IPS DF 4.7 (cell line): ENCODE results near the gene RNU1-1.
"Not testable (repeated sequence)": the region's sequence is repeated elsewhere in the genome, so short reads cannot be mapped to it uniquely, and the experiment has no call there.

ENCODE experiments used
- DNase-seq: peaks from one replicate; pipeline ENCODE4 v3.0.0-alpha.2; 2013; ENCODE audit warnings: low spot score; ENCODE audit errors: extremely low read depth

The RNU1-1 gene

DNA sequence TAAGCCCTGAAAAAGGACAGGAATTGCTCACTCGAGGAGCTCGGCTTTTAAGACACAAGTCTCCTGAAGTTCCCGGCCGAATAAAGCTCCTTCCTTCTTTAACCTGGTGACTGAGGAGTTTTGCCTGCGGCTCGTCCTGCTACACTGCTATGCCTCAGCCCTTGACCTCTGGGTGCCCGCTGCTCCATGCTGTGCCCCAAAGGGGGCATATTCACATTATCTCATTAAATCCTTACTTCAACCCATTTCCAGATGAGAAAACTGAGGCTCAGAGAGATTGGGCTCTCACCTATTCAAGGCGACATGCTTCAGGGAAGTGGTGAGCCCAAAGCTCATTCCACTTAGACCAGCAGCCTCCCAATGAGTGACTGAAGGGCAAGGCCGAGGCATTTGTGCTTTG, 20.4 kb downstream of the RNU1-1 start:
- not testable (repeated sequence) for DNase-seq

DNA sequence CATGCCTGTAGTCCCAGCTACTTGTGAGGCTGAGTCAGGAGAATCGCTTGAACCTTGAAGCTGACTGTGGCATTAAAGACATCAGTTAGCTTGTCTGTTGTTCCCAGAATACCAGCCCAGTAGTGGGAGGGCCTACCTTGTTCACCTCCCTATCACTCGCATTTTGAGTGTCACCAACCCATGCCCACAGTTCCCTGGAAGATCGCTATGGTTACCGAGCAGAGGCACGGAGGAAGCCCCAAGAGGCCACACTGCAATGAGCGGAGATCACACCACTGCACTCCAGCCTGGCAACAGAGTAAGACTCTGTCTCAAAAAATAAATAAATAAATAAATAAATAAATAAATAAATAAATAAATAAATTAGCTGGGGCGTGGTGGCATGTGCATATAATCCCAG, 21.1 kb downstream of the RNU1-1 start:
- DNase-seq = not testable (repeated sequence)

DNA sequence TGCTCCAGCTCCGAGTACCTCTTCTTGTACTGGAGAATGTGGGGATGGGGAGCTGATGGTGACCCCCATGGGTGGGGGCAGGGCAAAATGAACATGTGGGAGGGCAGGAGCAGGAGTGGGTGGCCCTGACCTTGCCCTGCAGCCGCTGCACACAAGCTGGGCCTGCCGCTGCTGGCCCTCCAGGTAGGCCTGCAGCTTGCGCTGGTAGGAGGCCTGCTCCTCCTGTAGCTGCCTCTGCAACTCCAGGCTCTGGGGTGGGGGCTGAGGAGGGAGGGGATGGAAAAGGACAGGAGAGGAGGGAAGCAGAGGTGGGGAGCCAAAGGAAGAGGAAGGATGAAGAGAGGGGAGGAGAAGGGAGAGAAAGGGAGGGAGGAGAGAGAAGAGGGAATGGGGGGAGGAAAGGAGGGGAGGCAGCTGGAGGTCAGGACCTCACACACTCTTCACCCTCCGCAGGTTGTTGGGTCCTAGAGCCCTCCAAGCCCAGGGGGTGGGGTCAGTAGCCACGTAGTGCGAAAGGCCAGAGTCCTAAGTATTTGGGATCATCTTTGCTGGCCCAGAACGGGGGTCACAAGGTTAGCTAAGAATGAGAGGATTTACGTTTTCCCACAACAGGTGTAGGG, 22.9 kb downstream of the RNU1-1 start:
- DNase-seq = no peak

DNA sequence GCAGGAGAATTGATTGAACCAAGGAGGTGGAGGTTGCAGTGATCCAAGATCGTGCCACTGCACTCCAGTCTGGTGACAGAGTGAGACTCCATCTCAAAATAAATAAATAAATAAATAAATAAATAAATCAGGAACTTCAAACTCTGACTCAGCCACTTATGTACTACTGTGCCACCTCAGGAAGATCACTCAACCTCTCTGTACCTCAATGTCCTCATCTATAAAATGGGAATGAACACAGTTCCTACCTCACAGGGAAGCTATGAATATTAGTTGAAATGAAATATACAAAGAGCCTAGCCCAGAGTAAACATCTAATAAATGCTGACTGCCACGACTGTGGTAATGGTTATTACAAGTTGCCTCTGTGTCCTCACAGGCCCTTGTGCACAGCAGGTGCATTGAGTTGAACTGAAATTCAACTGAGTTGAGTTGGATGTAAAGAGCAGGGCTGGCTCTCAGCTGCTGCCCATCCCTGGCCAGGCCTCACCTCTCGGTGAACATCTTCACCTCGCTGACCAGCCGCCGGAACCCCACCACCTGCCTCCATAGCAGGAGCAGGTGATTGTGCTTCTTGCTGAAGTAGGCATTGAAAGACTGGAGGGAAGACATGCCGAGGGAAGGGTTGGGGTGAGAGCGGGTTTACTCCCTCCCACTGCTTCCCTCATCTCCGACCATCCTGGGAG, 24.7 kb downstream of the RNU1-1 start:
- DNase-seq = not testable (repeated sequence)

DNA sequence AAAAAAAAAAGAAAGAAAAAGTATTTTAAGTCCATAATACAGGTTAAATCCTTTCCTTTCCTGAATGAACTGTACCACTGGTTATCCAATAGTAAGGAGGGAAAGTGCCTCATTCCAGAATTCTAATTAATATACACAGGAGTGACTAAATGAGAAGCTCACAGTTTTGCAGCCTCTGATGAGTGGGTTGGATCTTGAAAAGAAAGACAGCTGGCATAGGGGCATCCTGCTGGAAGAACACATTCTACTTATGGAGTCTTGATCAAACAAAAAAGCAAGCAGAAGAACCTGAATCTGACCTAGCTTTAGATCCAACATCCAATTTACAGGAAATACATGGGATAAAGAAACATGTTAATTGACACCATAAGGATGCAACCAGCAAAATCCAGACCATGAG, 27.1 kb downstream of the RNU1-1 start:
- DNase-seq = not testable (repeated sequence)

DNA sequence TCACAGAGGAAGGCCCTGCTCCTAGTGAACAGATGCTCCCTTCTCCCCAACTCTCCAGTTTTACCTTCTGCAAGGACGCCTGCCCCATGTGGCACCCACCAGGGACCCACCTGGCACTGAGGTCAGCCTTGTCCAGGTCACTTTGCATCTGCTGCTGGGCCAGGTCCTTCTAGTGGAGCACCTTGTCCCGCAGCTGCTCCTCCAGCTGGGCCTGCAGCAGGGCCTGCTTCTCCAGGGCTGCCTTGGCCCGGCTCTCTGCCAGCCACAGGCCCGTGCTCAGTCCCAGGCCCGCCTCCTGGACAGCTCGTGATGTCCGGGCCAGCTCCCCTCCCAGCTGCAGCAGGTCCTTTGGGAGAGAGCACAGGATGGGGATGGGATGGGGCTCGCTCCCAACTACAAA, 27.8 kb downstream of the RNU1-1 start:
- not testable (repeated sequence) for DNase-seq

DNA sequence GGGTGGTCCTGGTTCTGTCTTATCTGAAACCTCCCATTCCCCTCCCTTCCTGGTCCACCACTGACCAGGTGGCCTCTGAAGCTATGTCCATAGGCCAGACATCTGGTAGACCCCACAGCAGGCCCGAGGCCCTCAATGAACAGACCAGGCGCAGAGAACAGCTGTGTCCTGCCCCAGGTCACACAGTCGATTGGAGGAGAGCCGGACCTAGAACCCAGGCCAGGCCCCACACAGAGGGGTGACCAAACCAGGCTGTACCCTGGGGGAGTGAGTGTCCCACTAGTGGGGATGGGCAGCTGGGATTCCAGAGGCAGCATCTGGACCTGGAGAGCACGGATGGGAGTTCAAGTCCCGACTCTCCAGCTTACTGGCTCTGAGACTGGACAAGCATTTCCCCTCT, 29.2 kb downstream of the RNU1-1 start:
- DNase-seq = no peak

DNA sequence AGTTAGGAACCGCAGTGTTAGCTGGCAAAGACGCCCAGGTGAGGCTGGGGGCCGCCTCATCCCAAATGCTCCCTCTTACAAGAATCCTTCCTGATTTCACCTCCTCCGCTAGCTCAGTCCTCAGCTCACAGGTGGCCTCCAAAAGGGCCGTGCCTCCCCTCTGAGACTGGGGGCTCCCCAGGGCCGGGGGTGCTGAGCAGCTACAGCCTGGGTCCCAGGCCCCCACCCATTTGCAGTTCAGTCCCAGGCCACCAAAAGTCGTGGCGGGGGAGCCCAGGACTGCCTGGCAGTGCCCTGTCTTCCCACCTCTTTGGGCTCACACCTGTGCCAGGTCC, 29.6 kb downstream of the RNU1-1 start:
- DNase-seq = no peak

DNA sequence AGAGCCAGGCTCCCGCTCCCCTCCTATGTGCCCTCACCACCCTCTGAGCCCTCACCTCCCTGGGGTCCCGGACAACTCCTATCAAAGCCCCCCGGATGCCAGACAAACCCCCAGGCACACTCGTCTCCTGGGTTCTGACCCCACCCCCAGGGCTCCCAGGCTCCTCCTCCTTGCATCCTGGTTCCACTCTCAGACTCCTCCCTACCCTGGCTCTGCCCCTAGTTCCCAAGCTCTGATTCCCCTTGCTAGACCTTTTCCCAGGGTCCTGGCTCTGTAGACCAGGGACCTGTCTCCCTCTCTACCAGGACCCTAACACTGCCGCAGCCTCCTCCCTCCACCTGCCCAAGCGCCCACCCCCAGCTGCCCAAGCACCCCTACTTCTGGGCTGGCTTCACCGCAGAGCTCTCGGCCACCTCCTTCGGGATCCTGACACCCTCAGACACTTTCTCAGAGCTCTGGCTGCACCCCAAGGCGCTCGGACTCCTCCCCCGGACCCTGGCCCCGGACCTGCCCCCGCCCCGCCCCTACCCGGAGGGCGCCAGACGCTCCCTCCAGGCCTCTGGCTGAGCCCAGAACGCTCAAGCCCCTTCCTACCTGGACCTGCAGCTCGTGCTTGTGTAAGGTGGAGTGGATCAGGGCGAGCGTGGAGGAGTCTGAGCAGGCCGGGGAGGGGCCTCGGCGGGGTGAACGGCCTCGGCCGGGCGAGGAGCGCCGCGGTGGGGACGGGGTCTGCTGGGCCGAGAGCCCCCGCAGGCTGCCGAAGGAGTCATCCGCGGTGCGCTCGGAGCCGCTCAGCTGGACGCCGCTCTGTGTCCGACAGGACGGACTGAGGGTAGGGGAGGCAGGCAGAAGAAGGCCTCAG, 30.2 kb downstream of the RNU1-1 start:
- not testable (repeated sequence) for DNase-seq

DNA sequence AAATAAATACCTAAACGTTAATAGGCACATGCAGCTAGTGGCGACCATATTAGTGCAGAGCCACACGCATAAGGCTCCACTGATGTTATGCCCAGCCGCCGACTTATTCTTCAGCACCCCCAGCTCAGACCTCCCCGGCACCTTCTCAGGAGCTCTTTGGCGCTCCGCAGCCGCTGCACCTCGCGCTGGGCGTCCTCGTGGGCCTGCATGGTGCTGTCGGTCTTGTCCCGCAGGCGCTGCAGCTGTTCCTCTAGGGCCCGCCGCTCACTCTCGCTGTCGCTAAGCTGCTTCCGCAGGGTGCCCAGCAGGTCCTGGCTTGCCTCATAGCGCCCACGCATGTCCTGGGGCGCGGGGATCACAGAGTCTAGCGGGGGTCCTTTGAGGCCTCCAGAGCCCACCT, 30.9 kb downstream of the RNU1-1 start:
- not testable (repeated sequence) for DNase-seq

DNA sequence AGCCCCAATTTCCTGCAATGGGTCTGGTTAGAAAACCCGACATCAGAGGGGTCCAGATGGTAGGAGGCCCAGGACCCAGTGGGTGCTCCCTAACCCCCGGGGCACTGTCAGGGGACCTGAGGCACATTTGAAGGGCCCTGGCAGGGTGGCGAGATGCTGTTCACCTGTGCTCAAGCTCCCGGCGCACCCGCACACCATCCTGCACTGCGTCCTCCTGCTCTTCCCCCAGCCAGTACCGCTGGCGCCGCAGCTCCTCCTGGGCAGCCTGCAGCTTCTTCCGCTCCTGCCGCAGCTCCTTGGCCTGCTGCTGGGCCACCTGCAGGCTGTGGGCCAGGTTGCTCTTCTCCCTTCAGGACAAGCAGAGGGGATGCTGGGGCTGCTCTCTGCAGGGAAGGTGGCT, 36.0 kb downstream of the RNU1-1 start:
- DNase-seq = no peak

DNA sequence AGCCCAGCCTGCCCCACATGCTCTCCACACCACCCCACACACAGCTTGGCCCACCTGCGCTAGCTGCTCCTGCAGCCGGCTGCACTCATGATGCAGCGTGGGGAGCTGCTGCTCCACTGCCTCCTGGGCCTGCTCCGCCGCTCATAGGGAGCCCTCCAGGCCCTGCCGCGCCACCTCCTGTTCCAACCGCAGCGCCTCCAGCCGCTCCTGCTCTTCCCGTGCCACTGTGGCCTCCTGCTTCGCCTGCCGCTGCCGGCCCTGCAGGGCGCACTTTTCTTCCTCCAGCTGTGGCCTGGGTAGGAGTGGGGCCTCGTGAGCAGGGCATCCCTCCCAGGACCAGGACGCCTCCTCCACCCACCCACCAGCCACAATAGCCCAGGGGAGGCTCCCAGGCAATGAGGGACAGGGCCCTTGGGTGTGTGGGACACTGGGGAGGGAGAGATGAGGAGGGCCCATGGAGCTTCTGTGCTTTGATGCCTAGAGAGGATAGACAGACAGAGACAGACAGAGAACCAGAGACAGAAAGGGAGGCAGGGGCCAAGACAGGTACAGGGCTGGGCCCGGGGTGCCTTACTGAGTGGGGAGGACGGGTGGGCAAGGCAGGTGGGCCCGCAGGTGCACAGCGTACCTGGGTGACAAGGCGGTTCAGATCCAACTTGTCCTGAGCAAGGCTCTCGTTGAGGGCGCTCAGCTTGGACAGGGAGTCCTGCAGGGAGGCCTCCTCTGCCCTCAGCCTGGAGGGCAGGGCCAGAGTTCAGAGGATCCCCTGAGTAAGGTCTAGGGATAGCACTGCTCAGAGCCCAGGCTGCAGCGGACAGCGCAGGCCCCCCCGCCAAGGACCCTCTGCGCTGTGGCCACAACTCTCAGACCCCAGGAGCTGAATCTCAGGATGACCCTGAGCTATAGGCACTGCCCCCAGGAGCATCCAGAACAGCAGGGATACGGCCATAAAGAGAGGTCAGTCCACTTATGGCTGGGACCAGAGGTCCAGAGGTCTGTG, 38.0 kb downstream of the RNU1-1 start:
- DNase-seq = not testable (repeated sequence)

DNA sequence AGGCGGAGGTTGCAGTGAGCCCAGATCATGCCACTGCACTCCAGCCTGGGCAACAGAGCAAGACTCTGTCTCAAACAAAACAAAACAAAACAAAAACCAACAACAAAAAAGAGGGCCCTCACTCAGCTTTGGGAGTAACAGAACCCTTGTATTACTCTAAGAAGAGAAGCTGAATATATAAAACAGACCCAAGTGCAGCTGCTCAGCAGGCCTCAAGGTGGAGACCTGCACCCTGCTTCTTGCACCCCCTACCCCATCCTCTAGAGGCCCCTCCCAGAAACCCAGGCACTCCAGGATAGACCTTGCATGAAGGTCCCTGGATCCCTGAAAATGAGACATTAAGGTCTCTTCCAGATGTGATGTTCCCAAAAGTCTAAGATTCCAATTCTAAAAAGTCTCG, 39.2 kb downstream of the RNU1-1 start:
- DNase-seq = not testable (repeated sequence)

DNA sequence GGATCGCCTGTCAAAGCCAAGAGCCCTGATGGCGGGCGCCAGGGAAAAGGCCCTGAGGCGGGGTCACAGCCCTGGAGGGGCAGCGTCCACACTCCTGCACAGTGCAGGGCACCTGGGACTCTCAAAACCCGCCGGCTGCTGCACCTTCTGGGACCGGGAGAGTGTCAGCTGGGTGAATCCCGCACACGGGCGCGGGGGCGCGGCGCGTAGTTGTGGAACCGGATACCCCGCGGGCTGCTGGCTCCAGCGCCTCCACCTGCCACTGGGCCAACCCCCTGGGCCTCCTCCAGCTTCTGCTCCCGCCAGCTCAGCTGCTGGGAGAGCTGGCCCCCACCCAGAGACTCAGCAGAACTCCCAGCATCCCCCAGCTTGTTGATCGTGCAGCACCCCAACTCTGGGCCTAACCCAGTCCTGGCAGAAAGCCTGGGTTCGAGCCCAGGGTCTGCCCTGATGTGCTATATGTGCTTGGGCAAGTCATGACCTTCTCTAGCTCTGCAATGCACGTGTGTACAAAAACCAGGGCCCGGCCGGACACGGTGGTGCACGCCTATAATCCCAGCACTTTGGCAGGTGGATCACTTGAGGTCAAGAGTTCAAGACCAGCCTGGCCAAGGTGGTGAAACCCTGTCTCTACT, 39.8 kb downstream of the RNU1-1 start:
- no peak for DNase-seq

DNA sequence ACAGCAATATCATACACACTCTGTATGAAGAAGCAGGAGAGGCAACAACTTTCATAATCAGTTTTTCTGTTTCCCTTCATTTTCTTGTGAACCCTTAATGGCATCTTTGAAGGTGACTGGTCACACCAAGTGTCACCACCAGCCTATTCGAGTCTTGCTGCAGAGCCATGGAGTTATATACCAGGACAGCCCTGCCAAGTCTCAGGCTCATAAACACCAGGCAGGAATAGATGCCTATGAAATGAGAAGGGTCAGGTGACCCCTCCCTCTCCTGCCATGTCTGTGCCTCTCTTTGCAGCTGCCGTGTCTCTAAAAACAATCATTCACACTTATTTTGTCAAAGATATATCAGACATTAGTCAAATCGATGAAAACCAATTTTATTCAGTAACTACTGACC, 45.5 kb downstream of the RNU1-1 start:
- DNase-seq = no peak

DNA sequence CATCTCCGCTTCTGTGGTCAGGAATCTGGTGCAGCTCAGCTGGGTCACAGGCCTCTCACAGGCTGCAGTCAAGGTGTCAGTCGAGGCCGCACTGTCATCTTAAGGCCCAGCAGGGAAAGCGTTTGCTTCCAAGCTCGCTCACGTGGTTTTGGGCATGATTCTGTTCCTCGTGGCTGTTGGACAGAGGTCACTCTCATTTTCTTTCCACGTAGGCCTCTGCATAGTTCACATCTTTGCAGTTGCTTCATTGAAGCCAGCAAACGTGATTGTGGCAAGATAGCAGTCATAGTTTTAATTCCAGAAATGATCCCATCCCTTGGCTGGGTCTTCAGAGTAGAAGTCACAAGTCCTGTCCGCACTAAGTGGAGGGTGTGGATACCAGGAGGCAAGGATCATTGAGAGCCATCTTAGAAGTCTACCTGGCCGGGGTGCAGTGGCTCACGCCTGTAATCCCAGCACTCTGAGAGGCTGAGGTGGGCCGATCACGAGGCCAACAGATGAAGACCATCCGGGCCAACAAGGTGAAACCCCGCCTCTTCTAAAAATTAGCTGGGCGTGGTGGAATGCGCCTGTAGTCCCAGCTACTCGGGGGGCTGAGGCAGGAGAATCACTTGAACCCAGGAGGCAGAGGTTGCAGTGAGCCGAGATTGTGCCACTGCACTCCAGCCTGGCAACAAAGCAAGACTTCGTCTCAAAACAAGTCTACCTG, 49.0 kb downstream of the RNU1-1 start:
- no peak for DNase-seq
